ENCODE results near the gene JUNB. TPM values are rescaled to one million over a fixed set of nuclear protein-coding genes. Genes with fewer than 3 reads are reported as not detected.

JUNB gene
- total and polyA plus RNA-seq, 2 of the 13 experiments (the other 11 are each of a cell fraction or from before 2014, with no cell fraction given), result 7.7 to 8.2 TPM

DNA sequence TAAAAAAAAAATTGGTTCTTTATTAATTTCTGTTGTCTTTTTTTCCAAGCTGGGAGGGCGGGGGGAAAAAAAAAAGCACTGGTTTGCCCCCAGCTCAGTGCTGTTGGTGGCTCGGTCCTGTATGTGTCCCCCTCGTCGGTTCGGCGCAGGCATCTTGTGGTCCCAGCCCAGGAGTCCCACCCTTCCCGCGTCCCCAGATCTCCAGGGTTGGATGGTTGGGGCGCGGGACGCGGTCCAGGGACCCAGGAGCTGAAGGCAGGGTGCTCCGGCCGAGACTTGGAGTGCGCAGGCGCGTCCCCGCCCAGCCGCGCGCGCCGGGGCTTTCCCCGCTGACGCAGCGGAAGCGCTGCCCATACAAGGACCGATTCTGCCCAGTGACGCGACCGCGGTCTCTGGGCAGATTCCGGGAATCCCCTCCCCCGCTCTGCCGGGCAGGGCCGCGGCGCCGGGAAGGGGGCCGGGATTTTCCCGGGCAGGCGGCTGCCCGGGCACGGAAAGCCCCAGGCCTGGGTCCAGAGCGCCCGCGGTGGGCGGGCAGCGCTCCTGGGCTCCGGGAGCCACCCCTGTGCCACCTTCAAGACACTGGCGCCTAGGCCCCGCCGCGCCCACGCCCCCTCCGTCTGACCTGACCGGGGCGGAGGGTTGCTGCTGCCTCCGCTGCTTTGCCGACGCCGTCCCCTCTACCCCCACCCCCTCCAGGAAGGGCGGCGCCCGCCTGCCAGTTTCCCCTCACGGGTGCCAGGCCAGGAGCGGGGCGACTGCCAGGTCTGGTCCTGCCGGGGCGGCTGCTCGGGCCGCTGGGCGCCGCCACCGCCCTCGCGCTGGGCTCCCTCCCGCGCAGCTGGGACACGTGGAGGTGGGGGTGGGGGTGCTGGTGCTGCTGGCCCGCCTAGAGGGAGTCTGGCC, 2.3 kb downstream of the JUNB start (continued):
- TF ChIP-seq, protein P1, sequence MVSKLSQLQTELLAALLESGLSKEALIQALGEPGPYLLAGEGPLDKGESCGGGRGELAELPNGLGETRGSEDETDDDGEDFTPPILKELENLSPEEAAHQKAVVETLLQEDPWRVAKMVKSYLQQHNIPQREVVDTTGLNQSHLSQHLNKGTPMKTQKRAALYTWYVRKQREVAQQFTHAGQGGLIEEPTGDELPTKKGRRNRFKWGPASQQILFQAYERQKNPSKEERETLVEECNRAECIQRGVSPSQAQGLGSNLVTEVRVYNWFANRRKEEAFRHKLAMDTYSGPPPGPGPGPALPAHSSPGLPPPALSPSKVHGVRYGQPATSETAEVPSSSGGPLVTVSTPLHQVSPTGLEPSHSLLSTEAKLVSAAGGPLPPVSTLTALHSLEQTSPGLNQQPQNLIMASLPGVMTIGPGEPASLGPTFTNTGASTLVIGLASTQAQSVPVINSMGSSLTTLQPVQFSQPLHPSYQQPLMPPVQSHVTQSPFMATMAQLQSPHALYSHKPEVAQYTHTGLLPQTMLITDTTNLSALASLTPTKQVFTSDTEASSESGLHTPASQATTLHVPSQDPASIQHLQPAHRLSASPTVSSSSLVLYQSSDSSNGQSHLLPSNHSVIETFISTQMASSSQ (IDR thresholded peaks at IDR 0.05; ENCODE audit: low read depth), result no peak
- TF ChIP-seq, protein P1 (CRISPR knock-in tag; IDR thresholded peaks at IDR 0.05; ENCODE audit: borderline replicate concordance), result no peak; the same call in 1 of the 2 replicates
- no peak for TF ChIP-seq ZNF720 (CRISPR knock-in tag; IDR thresholded peaks at IDR 0.05)
- TF ChIP-seq ZNF337 (CRISPR knock-in tag; IDR thresholded peaks at IDR 0.05; ENCODE audit: borderline replicate concordance, low read depth), result no peak
- TF ChIP-seq, protein P2, sequence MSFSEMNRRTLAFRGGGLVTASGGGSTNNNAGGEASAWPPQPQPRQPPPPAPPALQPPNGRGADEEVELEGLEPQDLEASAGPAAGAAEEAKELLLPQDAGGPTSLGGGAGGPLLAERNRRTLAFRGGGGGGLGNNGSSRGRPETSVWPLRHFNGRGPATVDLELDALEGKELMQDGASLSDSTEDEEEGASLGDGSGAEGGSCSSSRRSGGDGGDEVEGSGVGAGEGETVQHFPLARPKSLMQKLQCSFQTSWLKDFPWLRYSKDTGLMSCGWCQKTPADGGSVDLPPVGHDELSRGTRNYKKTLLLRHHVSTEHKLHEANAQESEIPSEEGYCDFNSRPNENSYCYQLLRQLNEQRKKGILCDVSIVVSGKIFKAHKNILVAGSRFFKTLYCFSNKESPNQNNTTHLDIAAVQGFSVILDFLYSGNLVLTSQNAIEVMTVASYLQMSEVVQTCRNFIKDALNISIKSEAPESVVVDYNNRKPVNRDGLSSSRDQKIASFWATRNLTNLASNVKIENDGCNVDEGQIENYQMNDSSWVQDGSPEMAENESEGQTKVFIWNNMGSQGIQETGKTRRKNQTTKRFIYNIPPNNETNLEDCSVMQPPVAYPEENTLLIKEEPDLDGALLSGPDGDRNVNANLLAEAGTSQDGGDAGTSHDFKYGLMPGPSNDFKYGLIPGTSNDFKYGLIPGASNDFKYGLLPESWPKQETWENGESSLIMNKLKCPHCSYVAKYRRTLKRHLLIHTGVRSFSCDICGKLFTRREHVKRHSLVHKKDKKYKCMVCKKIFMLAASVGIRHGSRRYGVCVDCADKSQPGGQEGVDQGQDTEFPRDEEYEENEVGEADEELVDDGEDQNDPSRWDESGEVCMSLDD (CRISPR knock-in tag; IDR thresholded peaks at IDR 0.05; ENCODE audit: borderline replicate concordance), result no peak
- peak; percentile 48; the same call in 1 of the 2 replicates for TF ChIP-seq RXRA (CRISPR knock-in tag; IDR thresholded peaks at IDR 0.05)
- TF ChIP-seq ZBTB42 (CRISPR knock-in tag; IDR thresholded peaks at IDR 0.05), result no peak
- no peak; the same call in 1 of the 2 replicates for TF ChIP-seq ZSCAN21 (CRISPR knock-in tag; IDR thresholded peaks at IDR 0.05; ENCODE audit: borderline replicate concordance)
- TF ChIP-seq, protein P3, sequence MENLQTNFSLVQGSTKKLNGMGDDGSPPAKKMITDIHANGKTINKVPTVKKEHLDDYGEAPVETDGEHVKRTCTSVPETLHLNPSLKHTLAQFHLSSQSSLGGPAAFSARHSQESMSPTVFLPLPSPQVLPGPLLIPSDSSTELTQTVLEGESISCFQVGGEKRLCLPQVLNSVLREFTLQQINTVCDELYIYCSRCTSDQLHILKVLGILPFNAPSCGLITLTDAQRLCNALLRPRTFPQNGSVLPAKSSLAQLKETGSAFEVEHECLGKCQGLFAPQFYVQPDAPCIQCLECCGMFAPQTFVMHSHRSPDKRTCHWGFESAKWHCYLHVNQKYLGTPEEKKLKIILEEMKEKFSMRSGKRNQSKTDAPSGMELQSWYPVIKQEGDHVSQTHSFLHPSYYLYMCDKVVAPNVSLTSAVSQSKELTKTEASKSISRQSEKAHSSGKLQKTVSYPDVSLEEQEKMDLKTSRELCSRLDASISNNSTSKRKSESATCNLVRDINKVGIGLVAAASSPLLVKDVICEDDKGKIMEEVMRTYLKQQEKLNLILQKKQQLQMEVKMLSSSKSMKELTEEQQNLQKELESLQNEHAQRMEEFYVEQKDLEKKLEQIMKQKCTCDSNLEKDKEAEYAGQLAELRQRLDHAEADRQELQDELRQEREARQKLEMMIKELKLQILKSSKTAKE (CRISPR knock-in tag; IDR thresholded peaks at IDR 0.05; ENCODE audit: borderline replicate concordance), result peak; percentile 34; the same call in 1 of the 2 replicates
- no peak for TF ChIP-seq NPAS2 (CRISPR knock-in tag; IDR thresholded peaks at IDR 0.05; ENCODE audit: borderline replicate concordance)
- no peak for TF ChIP-seq NR2F2 (IDR thresholded peaks at IDR 0.05; ENCODE audit: borderline replicate concordance, low read depth)
- TF ChIP-seq, protein P4, sequence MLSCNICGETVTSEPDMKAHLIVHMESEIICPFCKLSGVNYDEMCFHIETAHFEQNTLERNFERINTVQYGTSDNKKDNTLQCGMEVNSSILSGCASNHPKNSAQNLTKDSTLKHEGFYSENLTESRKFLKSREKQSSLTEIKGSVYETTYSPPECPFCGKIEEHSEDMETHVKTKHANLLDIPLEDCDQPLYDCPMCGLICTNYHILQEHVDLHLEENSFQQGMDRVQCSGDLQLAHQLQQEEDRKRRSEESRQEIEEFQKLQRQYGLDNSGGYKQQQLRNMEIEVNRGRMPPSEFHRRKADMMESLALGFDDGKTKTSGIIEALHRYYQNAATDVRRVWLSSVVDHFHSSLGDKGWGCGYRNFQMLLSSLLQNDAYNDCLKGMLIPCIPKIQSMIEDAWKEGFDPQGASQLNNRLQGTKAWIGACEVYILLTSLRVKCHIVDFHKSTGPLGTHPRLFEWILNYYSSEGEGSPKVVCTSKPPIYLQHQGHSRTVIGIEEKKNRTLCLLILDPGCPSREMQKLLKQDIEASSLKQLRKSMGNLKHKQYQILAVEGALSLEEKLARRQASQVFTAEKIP (CRISPR knock-in tag; IDR thresholded peaks at IDR 0.05; ENCODE audit: borderline replicate concordance), result no peak
- no peak for TF ChIP-seq GPN1 (CRISPR knock-in tag; IDR thresholded peaks at IDR 0.05; ENCODE audit: borderline replicate concordance)
- TF ChIP-seq ZNF232 (CRISPR knock-in tag; IDR thresholded peaks at IDR 0.05; ENCODE audit: borderline replicate concordance), result no peak
- no peak for TF ChIP-seq ZNF562 (CRISPR knock-in tag; IDR thresholded peaks at IDR 0.05; ENCODE audit: borderline replicate concordance)
- TF ChIP-seq ATAD3A (CRISPR knock-in tag; IDR thresholded peaks at IDR 0.05), result no peak
- TF ChIP-seq KDM4B (CRISPR knock-in tag; IDR thresholded peaks at IDR 0.05), result peak; percentile 82; the same call in 1 of the 2 replicates

Measured in HepG2 (cell line).